SJCRH30 (cell line): ENCODE measurements around the gene DGKQ. TPM values are rescaled to one million over a fixed set of nuclear protein-coding genes. Genes with fewer than 3 reads are reported as not detected.

Source experiments
- DNase-seq, 2 experiments: peaks; one replicate each; pipeline ENCODE4 v3.0.0-alpha.2; 2015 to 2020
- H3K27ac ChIP-seq: fragments of 250-450 bp; sonication (Bioruptor Pico); 2 replicates; pipeline ENCODE4 v1.5.1; 2020; ENCODE audit warnings: mild to moderate bottlenecking, moderate library complexity
- H3K27me3 ChIP-seq: fragments of 250-450 bp; sonication (Bioruptor Pico); 2 replicates; pipeline ENCODE4 v1.5.1; 2020; ENCODE audit warnings: mild to moderate bottlenecking, moderate library complexity
- H3K36me3 ChIP-seq: fragments of 250-450 bp; sonication (Bioruptor Pico); 2 replicates; pipeline ENCODE4 v1.5.1; 2020; ENCODE audit warnings: mild to moderate bottlenecking, moderate library complexity
- H3K4me1 ChIP-seq: fragments of 250-450 bp; sonication (Bioruptor Pico); 2 replicates; pipeline ENCODE4 v1.5.1; 2020; ENCODE audit warnings: mild to moderate bottlenecking, moderate library complexity
- H3K4me3 ChIP-seq: fragments of 250-450 bp; sonication (Bioruptor Pico); 2 replicates; pipeline ENCODE4 v1.5.1; 2020; ENCODE audit warnings: mild to moderate bottlenecking, moderate library complexity
- H3K9me3 ChIP-seq: fragments of 250-450 bp; sonication (Bioruptor Pico); replicated peaks from 2 replicates; pipeline ENCODE4 v1.5.1; 2020; ENCODE audit warnings: mild to moderate bottlenecking, moderate library complexity
- total RNA-seq: library from RNA; depleted of rRNA; stranded (reverse); fragments of >200 nt; shearing (Covaris generic); gene quantifications from 2 replicates; pipeline ENCODE4 v1.2.3, GENCODE V29; 2014

The DGKQ gene
- total RNA-seq, 1 experiment from 2014 or later = 2.8 TPM

DNA sequence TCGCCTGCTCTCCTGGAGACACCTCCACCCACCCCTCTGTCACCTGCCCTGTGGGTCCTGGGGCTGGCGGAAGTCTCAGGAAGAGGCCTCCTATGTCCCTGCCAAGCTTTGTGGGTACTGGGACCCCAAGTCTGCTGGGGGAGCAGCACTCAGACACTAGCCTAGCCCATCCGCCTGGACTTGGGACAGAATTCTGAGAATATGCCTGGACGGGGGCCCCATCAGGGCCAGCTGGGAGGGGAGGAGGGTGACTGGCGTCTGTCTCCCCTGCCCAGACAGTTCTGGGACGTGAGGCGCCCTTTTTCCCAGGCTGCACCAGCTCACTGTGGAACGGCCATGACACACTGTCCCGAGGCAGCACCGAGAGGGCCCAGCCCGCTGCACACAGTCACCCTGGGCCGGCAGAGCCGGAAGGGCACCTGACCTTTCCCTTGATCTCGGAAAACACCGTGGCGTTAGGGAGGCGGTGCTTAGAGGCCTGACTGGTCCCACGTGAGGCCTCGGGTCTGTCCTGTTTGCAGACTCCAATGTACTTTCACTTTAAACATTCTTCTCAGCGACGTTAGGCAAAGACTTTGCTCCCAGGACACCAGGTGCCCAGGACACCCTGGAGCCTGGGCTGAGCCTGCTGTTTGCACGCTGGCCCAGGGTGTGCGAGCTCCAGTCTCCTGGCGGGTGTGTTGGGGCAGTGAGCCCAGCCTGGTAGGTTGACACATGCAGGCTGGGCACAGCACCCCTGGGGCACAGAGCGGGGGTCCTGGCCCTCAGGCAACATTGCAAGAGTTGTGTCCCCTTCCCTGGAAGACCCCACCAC, 19.1 kb upstream of the DGKQ start:
- H3K4me3 ChIP-seq = no peak overlapping the region
- H3K4me1 ChIP-seq = no peaks in the 10 kb centered on the region; the same call in 1 of the 2 replicates
- no peak overlapping the region for H3K27ac ChIP-seq
- no peaks in the 10 kb centered on the region; the same call in 1 of the 2 replicates for H3K27me3 ChIP-seq
- no peak for DNase-seq
- no peaks in the 10 kb centered on the region for H3K9me3 ChIP-seq
- no peaks in the 10 kb centered on the region for H3K36me3 ChIP-seq

DNA sequence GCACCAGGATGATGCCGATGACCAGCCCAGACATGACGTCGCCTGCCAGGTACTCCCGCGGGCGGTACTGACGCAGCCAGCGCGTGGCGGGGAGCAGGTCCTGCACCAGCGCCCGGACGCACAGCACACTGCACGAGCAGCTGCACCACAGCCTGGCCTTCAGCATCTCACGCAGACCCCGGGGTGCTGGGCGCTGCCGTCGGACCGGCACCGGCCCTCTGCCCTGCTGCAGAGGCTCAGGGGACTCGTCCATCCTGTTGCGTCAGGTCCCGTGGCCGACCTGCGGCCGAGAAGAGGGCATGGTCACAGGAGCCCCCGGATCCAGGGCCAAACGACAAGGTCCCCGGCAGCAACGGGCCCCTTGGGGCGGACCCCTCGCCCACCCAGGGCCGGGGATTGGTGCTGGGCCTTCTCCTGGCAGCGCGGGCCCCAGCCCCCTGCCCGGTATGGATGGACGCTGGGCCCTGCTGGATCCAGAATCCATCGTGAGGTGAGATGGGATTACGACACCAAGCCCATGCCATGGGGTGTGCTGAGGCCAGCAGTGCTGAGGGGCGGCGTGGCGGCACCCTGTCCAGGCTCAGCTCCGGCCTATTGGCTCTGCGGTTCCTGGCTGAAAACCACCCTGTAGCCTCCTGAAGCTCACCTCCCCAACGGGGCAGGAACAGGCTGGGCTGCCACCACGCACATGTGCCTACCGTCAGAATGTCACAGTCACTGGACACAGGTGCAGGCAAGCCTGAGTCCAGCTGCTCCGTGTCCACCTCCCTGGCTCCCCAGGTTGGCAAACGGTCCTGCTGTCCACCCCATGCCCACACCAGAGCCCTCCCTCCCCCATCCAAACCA, 18.3 kb upstream of the DGKQ start:
- no peaks in the 10 kb centered on the region for H3K36me3 ChIP-seq
- H3K27ac ChIP-seq = no peak overlapping the region
- H3K4me1 ChIP-seq = no peaks in the 10 kb centered on the region; the same call in 1 of the 2 replicates
- no peaks in the 10 kb centered on the region for H3K27me3 ChIP-seq
- DNase-seq = no peak
- no peak overlapping the region for H3K4me3 ChIP-seq
- no peaks in the 10 kb centered on the region for H3K9me3 ChIP-seq

DNA sequence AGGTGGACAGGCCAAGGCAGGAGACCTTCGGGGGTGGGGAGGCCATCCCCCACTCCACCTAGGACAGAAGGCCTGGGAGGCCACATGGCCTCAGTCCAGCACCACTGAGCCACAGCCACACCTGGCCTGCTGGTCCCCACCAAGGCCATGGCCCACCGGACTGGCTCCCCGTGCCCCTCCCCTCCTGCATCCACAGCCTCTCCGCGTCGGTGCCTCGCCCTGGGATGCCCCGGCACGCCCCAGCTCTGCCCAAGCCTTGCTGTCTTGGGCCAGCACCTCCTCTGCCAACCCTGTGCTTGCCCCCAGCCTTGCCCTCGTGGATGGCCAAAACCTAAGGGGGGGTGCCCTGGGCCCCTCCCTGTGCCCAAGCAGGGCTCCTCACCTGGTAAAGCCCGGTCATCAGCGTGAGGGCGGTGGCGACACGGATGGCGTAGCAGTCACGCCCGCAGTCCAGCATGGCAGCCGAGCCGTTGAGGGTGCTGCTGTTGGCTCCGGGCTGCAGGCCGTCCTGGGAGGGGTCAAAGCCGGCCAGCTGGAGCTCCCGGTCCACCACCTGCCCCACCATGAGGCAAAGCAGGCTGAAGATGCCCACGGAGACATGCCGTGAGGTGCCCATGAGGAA, 17.5 kb upstream of the DGKQ start:
- no peak for DNase-seq
- no peak overlapping the region for H3K27ac ChIP-seq
- no peaks in the 10 kb centered on the region for H3K36me3 ChIP-seq
- H3K4me1 ChIP-seq = no peaks in the 10 kb centered on the region; the same call in 1 of the 2 replicates
- H3K4me3 ChIP-seq = no peak overlapping the region
- H3K9me3 ChIP-seq = no peaks in the 10 kb centered on the region
- H3K27me3 ChIP-seq = no peaks in the 10 kb centered on the region

DNA sequence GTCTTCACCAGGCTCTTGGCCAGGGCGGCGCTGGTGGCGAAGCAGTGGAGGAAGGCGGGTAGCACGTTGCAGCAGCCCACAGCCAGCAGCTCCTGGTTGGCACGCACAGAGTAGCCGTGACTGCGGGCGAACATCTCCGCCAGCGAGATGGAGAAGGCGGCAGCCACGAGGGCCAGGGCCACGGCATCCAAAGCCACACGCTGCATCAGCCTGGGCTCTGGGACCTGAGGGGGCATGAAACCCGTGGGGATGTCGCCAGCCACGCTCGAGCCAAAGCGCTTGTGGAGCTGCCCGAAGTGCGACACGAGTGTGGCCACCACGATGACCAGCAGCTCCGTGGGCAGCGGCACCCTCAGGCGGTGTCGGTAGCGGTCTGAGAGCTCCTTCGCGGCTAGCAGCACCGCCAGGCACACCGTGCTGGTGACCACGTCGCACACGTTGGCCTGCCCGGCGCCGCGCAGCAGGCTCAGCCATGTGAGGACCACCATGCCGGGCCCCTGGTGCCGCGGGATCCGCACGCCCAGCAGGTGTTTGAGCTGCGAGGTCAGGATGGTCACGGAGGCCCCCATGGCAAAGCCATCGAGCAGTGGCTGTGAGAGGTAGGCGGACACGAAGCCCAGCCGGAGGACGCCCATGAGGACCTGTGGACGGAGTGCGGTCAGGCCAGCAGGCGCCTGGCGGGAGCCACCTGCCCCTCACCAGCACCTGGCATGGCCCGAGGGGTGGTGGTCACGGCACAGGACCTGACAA, 16.5 kb upstream of the DGKQ start:
- no peak overlapping the region for H3K4me3 ChIP-seq
- DNase-seq = no peak
- H3K27ac ChIP-seq = no peak overlapping the region
- H3K36me3 ChIP-seq = no peaks in the 10 kb centered on the region
- H3K4me1 ChIP-seq = no peaks in the 10 kb centered on the region; the same call in 1 of the 2 replicates
- H3K27me3 ChIP-seq = no peaks in the 10 kb centered on the region
- no peaks in the 10 kb centered on the region for H3K9me3 ChIP-seq

DNA sequence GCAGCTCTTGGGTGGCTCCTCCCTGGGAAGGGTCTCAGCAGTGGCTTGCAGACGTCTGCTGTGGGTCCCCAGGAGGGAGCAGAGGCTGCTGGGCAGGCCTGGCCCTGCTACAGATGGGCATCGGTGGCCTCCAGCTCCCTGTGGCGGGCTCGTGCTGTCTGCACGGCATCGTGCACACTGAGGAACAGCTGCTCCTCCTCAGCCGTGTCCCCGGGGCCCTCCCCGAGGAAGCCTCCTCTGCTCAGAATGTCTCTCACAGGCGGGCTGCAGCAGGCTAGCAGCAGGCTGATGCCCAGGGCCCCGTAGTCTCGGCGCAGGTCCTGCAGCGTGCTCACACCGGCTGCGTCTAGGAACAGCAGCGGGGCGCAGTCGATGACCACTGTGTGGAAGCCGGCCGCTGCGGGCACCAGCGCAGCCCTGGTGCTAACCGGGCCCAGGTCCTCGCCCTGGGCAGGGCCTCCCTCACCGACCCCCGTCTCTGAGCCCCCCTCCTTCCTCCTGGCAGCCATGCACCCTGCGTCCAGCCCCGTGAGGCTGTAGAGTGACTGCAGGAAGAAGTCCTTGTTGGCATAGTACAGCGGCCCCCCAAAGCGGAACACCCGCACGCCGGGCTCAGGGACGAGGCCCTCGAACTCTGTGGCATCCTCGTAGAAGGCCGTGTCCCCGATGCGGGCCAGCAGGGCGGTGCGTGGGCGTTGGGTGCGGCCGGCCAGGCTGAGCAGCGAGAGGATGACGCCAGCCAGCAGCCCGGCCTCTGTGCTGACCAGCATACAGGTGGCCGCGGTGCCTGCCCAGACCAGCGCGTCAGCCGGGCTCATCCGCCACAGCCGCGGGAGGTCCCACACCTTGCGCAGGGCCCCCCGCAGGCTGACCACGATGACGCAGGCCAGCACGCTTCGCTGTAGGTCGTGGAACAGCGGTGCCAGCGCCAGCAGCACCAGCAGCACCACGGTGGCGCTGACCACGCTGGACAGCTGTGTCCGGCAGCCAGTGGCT, 15.7 kb upstream of the DGKQ start:
- no peaks in the 10 kb centered on the region for H3K9me3 ChIP-seq
- DNase-seq = no peak
- no peak overlapping the region for H3K27ac ChIP-seq
- H3K36me3 ChIP-seq = no peaks in the 10 kb centered on the region
- H3K4me3 ChIP-seq = no peak overlapping the region
- no peaks in the 10 kb centered on the region for H3K27me3 ChIP-seq
- no peaks in the 10 kb centered on the region; the same call in 1 of the 2 replicates for H3K4me1 ChIP-seq

DNA sequence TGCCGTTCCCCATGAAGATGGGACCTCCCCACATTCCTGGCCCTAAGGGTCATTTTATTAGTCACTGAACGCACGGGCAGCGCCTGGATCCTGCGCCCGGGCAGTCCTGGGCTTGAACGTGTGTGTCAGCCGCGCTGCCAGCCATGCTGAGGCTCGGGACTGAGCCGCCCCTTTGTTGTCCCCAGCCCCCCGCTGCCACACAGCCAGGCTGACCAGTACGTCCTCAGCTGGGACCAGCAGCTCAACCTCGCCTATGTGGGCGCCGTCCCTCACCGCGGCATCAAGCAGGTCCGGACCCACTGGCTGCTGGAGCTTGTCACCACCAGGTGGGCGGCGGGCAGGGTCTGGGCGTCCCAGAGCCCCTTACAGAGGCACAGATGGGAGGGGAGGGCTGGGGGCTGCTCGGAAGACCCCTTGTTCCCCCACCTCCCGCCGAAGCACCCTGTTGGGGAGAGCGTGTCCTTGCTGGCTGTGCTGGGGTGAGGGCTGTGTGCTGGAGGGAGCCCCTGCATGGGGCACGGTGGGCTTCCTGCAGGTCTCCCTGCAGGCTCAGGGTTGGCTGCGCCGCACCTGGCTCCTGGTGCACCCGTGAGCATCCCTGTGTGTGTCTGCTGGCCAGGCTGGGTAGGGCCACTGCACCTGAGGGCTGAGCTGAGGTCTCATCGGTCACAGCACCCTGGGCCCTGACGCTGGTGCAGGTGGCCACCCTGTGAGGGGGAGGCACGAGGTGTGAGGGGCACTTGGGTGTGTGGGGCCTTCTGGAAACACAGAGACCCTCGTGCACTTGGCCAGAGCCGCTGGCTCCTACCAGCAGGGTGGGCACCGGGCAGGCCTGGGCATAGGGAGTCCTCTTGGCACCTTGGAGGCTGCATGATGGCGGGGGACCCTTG, 14.5 kb upstream of the DGKQ start:
- peak overlapping the region; percentile 60 for H3K4me3 ChIP-seq
- H3K4me1 ChIP-seq = no peaks in the 10 kb centered on the region
- H3K9me3 ChIP-seq = no peaks in the 10 kb centered on the region
- H3K36me3 ChIP-seq = no peaks in the 10 kb centered on the region
- H3K27ac ChIP-seq = no peak overlapping the region
- no peaks in the 10 kb centered on the region for H3K27me3 ChIP-seq
- no peak for DNase-seq

DNA sequence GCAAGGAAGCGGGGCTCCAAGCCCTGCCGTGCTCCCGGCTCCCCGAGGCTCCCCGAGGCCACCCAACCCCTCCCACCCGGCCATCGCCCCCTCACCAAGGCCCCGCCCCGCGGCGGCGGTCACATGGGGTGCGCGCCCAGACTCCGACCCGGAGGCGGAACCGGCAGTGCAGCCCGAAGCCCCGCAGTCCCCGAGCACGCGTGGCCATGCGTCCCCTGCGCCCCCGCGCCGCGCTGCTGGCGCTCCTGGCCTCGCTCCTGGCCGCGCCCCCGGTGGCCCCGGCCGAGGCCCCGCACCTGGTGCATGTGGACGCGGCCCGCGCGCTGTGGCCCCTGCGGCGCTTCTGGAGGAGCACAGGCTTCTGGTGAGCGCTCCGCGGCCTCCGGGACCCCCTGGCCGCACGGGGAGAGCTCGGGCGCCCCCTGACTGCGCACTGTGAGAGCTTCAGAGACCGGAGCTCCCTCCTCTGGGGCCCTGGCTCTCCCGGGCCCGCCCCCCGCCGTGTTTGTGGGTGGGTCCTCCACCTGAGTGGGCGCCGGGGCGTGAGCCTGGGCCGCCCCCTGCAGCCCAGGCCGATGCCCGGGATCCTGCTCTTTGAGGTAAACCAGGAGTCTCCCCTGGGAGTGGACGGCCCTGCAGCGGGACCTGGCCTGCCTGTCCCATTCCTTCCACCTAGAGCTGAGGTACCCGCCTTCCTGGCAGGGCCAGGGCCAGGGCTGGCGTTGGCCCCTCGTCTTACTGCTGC, 13.7 kb upstream of the DGKQ start, which contains the start of gene IDUA:
IDUA (plus strand) TSS at position 166 of the 745 bp plus-strand sequence; CDS start at position 207, 41 bp downstream.
- H3K27me3 ChIP-seq = no peaks in the 10 kb centered on the region
- H3K4me3 ChIP-seq = peak within 1 kb of the TSS; percentile 60
- no peaks in the 10 kb centered on the region for H3K4me1 ChIP-seq
- no peaks in the 10 kb centered on the region for H3K36me3 ChIP-seq
- peak; percentile 83 to 87 for DNase-seq
- no peak within 1 kb of the TSS for H3K27ac ChIP-seq
- H3K9me3 ChIP-seq = no peaks in the 10 kb centered on the region

DNA sequence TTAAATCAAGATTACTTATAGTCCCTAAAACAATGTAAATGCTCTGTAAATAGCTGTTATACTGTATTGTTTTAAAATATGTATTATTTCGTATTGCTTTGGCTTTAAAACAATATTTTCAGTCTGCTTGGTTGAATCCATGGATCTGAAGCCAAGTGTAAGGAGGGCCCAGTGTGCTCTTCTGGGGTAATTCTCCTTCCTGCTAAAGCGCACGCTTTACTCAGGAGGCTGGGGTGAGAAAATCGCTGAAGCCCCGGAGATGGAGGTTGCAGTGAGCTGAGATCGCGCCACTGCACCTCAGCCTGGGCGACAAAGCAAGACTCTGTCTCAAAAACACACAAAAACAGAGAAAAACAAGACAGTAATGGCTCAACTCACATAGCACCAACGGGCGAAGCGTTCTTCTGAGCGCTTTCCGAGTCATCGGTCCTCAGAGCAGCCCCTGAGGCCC, 13.1 kb upstream of the DGKQ start:
- Histone ChIP-seq H3K27ac (no peak overlapping the region), H3K9me3 (no peaks in the 10 kb centered on the region), H3K4me1 (no peaks in the 10 kb centered on the region), H3K27me3 (no peaks in the 10 kb centered on the region), H3K4me3 (peak overlapping the region; percentile 60), H3K36me3 (no peaks in the 10 kb centered on the region)
- no peak for DNase-seq

DNA sequence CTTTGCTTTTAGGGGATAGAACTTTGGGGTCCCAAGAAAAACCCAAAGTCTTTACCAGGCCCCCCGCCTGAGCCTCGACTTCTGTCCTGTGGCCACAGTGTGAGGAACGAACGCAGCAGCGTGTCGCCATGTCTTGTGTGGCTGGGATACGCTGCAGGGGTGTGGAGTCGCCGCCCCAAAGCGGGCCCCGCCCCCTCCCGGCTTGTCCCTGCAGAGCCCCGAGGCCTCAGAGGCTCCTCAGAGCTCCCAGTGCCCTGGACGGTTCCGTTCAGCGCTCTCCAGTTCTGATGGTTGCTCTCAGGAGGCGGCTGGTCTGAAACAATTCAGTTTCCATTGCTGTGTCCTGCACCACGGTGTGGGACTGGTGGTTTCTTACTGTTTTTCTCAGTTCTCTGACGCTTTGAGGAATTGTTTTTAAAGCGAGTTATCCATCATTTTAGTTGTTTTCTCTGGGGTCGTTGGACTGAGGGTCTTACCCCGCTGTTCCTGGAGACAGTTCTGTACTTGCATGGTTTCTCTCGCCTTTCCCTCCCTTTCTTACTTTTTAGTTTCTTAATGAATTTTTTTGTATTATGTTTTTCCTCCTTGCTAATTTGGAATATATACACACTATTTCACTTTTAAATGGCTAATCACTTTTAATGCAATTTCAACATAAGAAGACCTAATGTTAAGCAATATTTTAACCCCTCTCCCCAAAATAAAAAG, 11.9 kb upstream of the DGKQ start:
- Histone ChIP-seq H3K36me3 (no peaks in the 10 kb centered on the region), H3K4me3 (no peak overlapping the region), H3K9me3 (no peaks in the 10 kb centered on the region), H3K4me1 (no peaks in the 10 kb centered on the region), H3K27me3 (no peaks in the 10 kb centered on the region), H3K27ac (no peak overlapping the region)
- DNase-seq = peak in 1 of 2 experiments; percentile 26

DNA sequence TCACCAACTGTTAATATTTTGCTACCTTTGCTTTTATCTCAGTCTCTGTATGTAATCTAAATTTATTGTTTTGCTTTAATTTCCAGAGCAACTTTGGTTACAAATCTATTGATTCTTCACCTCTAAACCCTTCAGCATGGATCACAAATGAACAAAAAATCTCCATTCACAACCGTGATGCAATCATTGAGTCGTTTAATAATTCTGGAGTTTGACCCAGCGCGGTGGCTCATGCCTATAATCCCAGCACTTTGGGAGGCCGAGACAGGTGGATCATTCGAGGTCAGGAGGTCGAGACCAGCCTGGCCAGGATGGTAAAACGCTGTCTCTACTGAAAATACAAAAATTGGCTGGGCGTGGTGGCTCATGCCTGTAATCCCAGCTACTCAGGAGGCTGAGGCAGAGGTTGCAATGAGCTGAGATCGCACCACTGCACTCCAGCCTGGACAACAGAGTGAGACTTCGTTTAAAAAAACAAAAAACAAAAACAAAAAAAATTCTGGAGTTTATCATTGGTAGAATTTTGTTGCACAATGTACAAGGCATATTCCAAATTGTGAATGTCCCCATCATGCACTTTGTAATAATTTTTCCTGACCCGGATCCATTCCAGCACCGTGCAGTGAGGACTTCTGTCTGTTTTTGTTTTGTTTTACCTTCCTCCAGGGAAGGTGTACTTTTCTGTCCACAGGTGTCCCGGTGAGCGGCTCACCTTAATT, 11.1 kb upstream of the DGKQ start:
- no peak overlapping the region for H3K4me3 ChIP-seq
- no peaks in the 10 kb centered on the region for H3K4me1 ChIP-seq
- H3K27me3 ChIP-seq = no peaks in the 10 kb centered on the region
- H3K9me3 ChIP-seq = no peaks in the 10 kb centered on the region
- H3K27ac ChIP-seq = no peak overlapping the region
- H3K36me3 ChIP-seq = no peaks in the 10 kb centered on the region
- no peak for DNase-seq

DNA sequence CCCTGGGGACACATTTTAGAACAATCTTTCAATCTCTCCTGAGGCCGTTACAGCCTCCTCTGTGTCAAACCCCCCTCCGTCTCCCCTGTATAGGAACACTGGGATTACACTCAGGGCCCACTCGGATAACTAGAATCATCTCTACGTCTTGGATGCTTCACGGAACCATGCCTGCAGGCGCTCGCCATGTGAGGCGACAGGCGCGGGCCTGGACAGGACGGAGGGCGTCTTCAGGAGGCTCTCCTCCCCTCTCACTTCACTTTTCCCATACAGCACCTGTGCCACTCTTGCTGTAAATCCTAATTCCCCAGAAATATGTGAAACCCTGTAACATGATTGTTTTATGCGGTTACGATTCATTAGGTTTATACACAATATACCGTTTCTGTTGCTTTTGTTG, 9.4 kb upstream of the DGKQ start:
- no peak overlapping the region for H3K4me3 ChIP-seq
- H3K9me3 ChIP-seq = no peaks in the 10 kb centered on the region
- no peak overlapping the region for H3K27ac ChIP-seq
- no peaks in the 10 kb centered on the region for H3K4me1 ChIP-seq
- no peaks in the 10 kb centered on the region for H3K36me3 ChIP-seq
- no peaks in the 10 kb centered on the region for H3K27me3 ChIP-seq
- DNase-seq = no peak
